HG03354 (cell line): ENCODE results near the gene HM13.
A peak's percentile ranks its signal among the peaks of the same experiment; 100 is the strongest.
"Not testable (repeated sequence)": the region's sequence is repeated elsewhere in the genome, so short reads cannot be mapped to it uniquely, and the experiment has no call there.

Source experiments
- ATAC-seq: cut with Tn5 transposase; IDR thresholded peaks from one replicate; pipeline ENCODE4 v1.9.1; 2021; ENCODE audit warnings: mild to moderate bottlenecking; ENCODE audit not compliant: unreplicated experiment, poor library complexity, severe bottlenecking

The HM13 gene, protein sequence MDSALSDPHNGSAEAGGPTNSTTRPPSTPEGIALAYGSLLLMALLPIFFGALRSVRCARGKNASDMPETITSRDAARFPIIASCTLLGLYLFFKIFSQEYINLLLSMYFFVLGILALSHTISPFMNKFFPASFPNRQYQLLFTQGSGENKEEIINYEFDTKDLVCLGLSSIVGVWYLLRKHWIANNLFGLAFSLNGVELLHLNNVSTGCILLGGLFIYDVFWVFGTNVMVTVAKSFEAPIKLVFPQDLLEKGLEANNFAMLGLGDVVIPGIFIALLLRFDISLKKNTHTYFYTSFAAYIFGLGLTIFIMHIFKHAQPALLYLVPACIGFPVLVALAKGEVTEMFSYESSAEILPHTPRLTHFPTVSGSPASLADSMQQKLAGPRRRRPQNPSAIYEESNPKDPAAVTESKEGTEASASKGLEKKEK

DNA sequence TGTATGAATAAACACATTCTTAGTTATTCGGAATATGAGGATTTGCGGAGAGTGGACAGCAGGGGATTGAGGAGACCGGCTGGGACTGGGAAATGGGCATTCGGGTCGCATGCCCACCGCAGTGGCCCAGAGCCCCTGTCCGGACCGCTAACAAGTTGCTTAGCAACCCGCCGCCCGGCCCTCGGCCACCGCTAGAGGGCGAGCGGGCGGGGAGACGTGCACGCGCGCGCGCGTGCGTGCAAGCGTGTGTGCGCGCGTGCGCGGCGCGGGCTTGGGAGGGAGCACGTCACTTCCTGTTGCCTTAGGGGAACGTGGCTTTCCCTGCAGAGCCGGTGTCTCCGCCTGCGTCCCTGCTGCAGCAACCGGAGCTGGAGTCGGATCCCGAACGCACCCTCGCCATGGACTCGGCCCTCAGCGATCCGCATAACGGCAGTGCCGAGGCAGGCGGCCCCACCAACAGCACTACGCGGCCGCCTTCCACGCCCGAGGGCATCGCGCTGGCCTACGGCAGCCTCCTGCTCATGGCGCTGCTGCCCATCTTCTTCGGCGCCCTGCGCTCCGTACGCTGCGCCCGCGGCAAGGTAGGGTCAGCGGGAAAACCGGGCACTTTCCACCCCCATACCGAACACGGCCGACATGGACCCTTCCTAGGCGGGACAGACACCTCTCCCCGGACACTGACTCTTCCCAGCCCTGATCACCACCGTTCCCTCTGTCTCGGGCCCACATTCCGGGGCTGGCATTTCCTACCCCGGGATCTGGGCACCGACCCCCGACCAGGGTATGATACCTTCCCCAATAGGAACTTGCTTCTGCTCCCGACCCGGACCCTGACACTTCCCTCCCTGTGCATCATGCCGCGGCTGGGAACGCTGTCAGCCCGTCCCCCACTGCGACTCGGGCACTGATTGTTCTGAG is at the start of gene HM13:
Gene HM13, plus strand, starts transcription at position 289 of the 918 bp plus-strand sequence. Its CDS starts 110 bp downstream, at position 399.
- peak; percentile 90 for ATAC-seq

DNA sequence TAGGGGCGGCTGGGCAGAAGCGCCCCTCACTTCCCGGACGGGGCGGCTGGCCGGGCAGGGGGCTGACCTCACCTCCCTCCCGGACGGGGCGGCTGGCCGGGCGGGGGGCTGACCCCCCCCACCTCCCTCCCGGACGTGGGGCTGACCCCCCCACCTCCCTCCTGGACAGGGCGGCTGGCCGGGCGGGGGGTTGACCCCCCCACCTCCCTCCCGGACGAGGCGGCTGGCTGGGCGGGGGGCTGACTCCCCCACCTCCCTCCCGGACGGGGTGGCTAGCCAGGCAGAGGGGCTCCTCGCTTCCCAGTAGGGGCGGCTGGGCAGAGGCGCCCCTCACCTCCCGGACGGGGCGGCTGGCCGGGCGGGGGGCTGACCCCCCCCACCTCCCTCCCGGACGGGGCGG is 43.3 kb upstream of the HM13 start:
- ATAC-seq, result not testable (repeated sequence)

DNA sequence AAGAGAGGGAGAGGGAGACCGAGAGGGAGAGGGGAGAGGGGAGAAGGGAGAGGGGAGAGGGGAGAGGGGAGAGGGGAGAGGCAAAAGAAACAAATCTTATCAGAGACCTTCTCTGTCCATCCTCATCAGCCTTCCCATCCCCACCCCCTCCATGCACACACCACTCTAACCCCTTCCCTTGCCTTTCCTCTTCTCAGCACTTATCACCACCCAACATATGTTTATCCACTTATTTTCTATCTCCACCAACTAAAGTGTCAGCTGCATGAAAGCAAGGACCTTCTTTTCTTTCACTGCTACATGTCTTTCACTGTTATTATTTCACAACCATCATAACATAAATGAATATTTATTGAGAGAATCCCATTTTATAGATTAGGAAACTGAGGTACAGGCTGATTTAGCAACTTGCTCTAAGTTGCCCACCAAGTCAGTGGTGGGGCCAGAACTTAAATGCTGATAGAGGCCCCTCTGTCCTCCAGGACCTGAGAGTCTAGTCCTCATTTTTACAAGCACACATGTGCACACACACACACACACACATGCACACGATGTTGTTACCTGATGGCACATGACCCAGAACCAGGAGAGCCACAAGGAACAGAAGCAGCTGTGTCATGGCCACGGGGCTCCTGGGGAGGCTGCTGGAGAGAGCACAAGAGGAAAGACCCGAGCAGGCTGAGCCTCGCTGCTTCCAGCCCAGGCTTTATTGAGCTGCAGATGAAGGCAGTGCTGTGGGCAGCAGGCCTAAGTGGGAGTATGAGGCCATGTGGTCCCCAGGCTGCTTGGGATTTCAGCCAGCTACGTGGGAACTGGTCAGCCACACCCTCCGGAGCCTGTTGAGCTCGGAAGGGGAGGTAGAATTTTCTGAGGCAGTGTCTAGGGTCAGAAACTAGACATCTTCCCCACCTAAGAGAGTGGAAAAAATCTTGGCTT is 41.6 kb upstream of the HM13 start:
- no peak for ATAC-seq

DNA sequence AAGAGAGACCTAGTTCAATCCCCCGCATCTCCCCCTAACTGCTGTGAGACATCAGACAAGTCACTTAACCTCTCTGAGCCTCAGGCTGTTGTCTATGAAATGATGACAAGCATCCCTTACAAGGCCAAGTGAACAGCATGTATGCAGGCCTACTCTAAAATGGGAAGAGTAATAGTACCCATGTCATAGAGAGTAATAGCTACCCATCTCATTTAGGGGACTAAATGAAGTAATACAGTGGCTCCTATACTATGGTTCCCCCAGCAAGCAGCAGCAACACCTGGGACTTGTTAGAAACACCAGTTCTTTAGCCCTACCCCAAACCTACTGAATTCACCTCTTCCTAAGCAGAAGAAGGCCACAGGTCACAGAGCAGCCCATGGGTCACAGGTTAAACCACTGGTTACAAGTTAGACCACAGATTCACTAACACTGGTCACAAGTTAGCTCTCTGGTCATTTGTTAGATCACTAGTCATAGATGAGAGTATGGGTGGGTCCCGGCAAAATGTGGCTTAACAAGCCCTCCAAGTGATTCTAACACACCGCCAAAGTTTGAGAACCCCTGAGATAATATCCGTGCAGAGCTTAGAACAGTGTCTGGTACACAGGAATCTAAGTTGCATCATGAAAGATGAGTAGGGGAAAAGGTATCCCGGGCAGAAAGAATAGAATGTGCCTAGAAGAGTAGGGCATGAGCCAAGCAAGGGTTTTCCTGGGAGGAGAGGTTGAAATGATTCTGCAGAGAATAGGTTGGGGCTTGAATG is 40.7 kb upstream of the HM13 start:
- no peak for ATAC-seq

DNA sequence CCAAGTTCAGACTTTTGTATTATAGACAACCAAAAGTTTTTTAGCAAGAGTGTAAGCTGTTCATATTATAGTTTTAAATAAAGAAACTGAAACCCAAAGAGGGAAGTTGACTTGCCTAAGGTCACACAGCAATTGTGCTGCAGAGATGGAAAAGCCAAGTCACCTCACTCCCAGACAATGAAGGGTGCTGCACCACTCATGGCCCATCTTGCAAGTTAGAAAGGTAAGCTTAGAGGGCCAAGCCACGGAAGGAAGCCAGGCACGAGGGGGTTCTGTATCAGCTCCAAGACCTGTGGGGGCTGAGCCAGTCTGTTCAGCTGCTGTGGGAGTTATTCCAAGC is 40.2 kb upstream of the HM13 start:
- ATAC-seq, result no peak

DNA sequence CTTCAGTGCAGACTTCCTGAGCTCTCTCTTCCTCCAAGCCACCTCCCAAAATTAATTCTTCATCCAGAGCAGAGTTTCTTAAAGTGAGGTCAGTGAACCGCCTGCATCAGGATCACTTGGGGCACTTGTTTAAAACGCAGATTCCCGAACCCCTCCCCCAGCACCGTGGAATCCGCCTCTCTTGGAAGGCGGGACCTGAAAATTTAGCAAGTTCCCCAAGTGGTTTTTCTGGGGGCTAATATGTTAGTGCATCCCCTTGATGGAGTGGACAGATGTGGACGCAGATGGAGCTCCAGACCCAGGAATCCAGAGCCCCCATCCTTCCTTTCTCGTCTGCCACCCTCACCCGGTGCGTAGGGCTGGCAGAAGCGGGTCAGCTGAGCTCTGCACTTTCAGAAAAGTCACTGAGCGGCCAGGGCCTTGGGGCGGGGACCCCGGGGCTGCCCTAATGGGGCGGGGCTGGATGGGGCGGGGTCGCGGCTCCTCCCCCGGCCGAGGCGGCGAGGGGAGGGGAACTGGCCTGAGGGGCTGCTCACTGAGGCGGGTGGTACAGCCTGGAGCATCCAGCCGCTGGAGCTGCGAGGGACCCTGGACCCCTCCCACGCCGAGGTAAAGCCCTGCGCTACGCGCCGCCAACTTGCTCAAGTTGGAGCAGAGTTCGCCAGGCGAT is 39.3 kb upstream of the HM13 start, which contains the start of the genes DEFB124 and REM1:
Gene DEFB124, minus strand, starts transcription at position 370 of the 670 bp plus-strand sequence. CDS start 2,114 bp downstream, outside the sequence.
Gene REM1, plus strand, starts transcription at position 531 of the 670 bp plus-strand sequence. CDS start 1,158 bp downstream, outside the sequence.
- no peak for ATAC-seq

DNA sequence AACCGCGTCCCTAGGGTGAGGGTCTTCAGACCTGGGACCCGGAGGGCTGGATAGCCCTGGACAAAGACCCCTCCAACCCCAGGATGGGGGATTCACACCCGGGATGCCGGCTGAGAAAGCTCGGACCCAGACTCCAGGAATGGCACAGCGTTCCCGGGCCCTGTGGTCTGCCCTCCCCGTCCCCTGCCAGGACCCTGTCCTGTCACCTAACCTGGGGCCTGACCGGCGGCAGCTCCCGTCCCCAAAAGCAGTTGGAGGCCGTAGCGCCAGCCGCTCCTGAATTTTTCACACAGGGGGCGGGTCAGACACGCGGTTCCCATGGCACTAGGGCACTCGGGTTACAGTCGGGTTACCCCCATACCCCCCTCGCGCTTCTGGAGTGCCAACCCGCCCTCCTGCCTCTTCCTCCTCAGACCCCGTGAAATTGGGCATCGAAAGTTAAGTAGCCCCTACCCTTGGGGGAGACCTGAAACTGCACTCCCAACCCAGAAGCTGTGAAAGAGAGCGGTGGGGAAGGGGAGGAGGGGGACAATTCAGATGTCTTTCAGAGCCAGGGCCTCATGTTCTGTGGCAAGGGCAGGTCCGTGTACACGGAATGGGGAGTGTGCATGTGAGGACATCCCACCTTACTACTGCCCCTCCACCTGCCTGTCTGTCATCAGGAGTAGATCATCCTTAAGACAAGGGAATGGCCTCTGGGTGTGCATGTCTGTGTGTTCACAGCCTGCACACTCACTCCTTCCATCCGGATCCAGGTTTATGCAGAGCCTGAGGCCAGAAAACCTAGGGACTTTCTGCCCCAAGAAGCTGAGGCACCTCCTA is 38.6 kb upstream of the HM13 start:
- ATAC-seq, result no peak

DNA sequence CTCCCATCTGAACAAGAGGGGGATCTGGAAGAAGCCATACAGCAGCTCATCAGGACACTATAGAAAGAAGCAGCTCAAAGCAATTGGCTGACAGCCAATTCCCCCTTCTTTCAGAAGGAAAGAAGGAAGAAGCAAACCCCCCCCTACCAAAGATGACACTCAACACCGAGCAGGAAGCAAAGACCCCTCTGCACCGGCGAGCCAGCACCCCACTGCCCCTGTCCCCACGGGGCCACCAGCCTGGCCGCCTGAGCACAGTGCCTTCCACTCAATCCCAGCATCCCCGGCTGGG is 38.0 kb upstream of the HM13 start:
- no peak for ATAC-seq

DNA sequence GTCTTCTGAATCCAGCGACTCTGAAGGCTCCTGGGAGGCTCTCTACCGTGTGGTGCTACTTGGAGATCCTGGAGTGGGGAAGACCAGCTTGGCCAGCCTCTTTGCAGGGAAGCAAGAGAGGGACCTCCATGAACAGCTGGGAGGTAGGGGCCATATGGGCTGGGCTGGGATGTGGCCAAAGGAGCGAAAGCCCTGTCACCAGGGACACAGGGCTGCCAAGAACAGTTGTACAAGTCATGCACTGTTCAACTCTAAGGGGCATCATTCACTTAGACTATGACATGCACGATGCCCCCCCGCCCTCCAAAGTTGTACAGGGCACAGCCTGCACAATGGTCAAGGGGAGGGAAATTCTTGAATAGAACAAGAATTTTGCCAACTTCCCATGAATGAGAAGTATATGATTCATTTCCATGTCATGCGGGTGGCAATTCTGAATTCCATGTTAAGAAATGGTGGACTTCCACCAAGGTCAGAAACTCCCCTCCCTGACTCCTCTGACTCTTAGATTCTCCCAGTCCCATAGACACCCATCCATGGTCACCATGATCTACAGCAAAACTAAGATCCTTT is 37.5 kb upstream of the HM13 start:
- ATAC-seq, result no peak

DNA sequence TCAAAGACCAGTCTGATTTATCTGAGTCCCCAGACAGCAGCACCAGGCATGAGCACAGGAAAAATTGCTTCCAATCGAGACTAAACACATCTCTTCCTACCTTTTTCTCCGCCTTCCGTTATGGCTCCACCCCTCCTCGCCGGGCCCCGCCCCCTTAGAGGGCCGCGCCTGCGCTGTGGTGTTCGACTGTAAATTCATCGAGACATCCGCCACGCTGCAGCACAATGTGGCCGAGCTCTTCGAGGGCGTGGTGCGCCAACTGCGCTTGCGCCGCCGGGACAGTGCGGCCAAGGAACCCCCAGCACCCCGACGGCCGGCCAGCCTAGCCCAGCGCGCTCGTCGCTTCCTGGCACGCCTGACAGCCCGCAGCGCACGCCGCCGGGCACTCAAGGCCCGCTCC is 30.2 kb upstream of the HM13 start:
- ATAC-seq, result no peak

DNA sequence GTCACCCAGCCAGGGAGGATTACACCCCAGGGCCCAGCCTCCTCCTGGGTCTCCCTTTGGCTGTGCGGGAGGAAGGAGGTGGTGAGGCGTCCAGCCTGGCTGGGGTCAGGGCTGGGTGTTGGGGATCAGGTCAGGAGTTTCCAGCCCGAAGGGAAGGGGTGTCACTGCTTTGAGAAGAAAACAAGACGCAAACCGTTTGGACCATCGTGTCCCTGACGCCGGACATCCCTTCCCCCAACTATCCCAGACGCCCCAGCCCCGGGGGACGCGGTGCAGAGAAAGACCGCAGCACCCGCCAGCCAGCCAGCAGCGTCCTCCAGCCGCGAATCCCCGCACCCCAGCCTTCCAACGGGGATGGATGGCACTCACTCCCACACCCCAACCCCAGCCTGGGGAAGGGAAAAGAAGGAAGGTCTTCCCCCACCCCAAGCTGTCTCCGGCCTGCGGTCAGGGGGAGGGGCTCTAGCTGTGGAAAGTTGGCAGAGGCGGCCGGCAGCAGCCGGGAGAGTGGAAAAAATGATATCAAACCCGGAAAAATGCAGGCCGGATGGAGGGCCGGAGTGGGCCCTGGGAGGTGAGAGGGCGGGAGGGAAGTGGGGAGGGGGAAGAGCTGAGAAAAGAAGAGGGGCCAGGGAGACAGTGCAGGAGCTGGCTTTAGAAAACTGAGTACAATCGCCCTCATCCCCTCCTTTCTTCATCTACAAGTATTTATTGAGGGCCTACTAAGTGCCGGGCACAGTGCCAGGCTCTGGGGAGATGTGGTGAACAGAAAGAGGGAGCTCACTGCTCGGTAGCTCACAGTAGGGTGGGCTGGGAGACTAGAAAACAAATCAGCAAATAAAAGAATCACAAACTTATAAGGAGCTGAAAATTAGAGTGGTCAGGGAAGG is 28.5 kb upstream of the HM13 start:
- ATAC-seq, result no peak

DNA sequence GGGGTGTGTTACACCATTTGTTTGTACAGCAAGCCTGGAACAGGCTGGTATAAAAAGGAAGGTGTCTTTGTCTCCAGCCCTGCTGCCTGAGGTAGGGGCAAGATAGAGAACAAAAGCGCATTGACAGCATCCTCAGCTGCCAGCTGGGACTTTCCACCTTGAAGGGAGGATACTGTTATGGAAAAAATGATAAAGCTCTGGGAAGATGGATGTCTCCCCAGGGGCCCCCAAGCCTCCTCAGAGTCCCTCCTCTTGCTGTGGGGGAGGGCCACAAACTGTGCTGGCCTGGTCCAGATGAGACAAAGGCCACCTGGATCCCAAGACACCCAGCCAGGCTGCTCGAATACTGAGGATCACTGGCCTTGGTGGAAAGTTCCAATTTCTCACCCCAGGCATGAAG is 26.1 kb upstream of the HM13 start:
- ATAC-seq, result no peak

DNA sequence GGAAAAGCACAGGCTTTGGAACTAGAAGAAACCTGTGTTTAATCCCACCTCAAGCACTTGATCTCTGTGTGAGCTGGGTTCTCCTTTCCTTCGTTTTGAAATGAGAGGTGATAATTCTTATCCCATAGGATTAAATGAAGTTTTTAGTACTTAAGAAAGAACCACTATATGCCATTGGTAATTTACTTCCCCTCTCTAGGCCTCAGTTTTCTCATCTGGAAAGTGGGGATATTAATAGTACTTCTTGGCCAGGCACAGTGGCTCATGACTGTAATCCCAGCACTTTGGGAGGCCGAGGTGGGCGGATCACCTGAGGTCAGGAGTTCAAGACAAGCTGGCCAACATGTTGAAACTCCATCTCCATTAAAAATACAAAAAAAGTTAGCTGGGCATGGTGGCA is 25.1 kb upstream of the HM13 start:
- ATAC-seq, result no peak

DNA sequence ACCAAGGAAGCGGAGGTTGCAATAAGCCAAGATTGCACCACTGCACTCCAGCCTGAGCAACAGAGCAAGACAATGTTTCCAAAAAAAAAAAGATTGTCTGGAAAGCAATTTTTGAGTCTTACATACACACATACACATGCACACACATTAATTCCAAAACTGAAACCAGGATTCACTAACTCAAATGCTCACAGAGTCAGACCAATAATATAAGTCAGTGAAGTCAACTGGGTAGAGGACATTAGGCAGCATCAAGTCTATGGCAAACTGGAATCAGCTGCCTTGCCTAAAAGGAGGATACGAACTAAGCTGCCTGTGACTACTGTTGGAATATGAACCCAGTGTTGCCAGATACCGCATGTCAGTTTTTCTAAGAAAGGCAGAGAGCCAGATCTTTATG is 23.5 kb upstream of the HM13 start:
- no peak for ATAC-seq

DNA sequence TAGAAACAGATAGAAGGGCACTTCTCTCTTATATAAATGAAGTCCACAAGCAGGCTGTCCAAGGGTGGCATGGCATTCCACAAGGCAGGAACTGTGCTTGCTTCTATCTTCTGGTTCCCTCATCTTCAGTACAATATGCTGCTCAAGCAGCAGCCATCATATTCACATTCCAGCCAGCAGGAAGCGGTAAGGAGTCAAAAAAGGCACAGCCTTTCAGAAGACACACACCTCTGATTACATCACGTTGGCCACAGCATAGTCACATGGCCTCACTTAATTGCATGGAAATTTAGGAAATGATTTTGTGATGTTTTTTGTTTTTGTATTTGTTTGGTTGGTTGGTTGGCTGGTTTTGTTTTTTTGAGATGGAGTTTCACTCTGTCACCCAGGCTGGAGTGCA is 20.1 kb upstream of the HM13 start:
- ATAC-seq, result no peak

DNA sequence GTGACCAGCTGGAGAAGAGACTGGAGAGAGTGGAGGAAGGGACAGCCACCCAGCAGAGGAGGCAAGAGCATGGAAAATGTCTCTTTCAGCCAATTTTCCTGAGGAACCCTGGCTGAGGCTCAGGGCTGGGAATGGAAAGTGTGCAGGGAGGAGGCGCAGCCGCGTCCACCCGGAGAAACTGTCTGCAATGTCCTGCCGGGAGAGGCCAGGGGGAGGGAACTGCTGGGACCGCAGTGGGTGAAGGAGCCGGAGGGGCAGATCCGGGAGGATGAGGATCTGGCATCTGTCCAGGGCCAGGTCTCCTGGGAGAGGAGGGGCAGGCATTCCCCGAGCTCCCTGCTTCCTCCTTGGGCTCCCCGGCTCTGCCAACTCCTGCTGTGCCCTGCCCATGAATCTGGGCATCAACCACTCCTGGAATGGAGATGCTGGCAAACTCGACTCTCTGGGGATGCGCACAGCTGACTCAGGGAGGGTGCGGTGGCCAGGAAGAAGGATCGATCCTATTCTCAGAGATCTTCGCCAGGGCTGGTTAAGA is 17.4 kb upstream of the HM13 start:
- ATAC-seq, result no peak
